SHP77 treated with DMSO at 0.1 percent for 48 hours (cell line): ENCODE results near the gene AKAP9.
"Not testable (repeated sequence)": the region's sequence is repeated elsewhere in the genome, so short reads cannot be mapped to it uniquely, and the experiment has no call there.

Source experiments
- DNase-seq: peaks from one replicate; lab custom pipeline; 2025; lab: John Stamatoyannopoulos, UW

The AKAP9 gene

GRCh38 chr7:91946549-91946948 is 5.9 kb downstream of the AKAP9 start:
- no peak for DNase-seq

GRCh38 chr7:91947948-91948347 is 7.3 kb downstream of the AKAP9 start:
- DNase-seq: no peak

GRCh38 chr7:91949221-91950009 is 8.8 kb downstream of the AKAP9 start:
- DNase-seq: no peak

GRCh38 chr7:91953618-91954017 is 13.0 kb downstream of the AKAP9 start:
- no peak for DNase-seq

- not testable (repeated sequence) for DNase-seq
Observed at GRCh38 chr7:91956464-91956863, 15.8 kb downstream of the AKAP9 start.

- DNase-seq: no peak
Observed at GRCh38 chr7:91957232-91957631, 16.6 kb downstream of the AKAP9 start.

GRCh38 chr7:91957823-91958222 is 17.2 kb downstream of the AKAP9 start:
- DNase-seq: no peak

- no peak for DNase-seq
Observed at GRCh38 chr7:91959023-91959422, 18.4 kb downstream of the AKAP9 start.

- no peak for DNase-seq
Observed at GRCh38 chr7:91961816-91962215, 21.2 kb downstream of the AKAP9 start.

- no peak for DNase-seq
Observed at GRCh38 chr7:91962419-91962818, 21.8 kb downstream of the AKAP9 start.

- not testable (repeated sequence) for DNase-seq
Observed at GRCh38 chr7:91967513-91967912, 26.9 kb downstream of the AKAP9 start.

- no peak for DNase-seq
Observed at GRCh38 chr7:91973639-91974038, 33.0 kb downstream of the AKAP9 start.

- no peak for DNase-seq
Observed at GRCh38 chr7:91974066-91974465, 33.4 kb downstream of the AKAP9 start.

GRCh38 chr7:91976743-91977142 is 36.1 kb downstream of the AKAP9 start:
- DNase-seq: no peak

GRCh38 chr7:91979590-91979989 is 38.9 kb downstream of the AKAP9 start:
- no peak for DNase-seq

GRCh38 chr7:91982352-91982751 is 41.7 kb downstream of the AKAP9 start:
- DNase-seq: not testable (repeated sequence)

GRCh38 chr7:91988213-91988612 is 47.6 kb downstream of the AKAP9 start:
- no peak for DNase-seq

- no peak for DNase-seq
Observed at GRCh38 chr7:91993976-91994375, 53.3 kb downstream of the AKAP9 start.

GRCh38 chr7:91995391-91996105 is 54.9 kb downstream of the AKAP9 start:
- DNase-seq: no peak

GRCh38 chr7:91999631-92000565 is 59.2 kb downstream of the AKAP9 start:
- DNase-seq: no peak

- DNase-seq: no peak
Observed at GRCh38 chr7:92002720-92003119, 62.1 kb downstream of the AKAP9 start.

- DNase-seq: no peak
Observed at GRCh38 chr7:92006046-92006445, 65.4 kb downstream of the AKAP9 start.
